GM10266 (cell line): ENCODE measurements around the gene RAPGEF1.

Source experiments
- DNase-seq: peaks from one replicate; pipeline ENCODE4 v3.0.0; 2012; ENCODE audit errors: extremely low spot score
- TF ChIP-seq, protein P1 (sequence below): IDR thresholded peaks from 2 replicates; pipeline ENCODE4 v1.5.1; 2012; ENCODE audit warnings: mild to moderate bottlenecking, low read depth; ENCODE audit not compliant: control insufficient read depth, insufficient read depth; ENCODE audit errors: missing control alignments

Gene RAPGEF1

DNA sequence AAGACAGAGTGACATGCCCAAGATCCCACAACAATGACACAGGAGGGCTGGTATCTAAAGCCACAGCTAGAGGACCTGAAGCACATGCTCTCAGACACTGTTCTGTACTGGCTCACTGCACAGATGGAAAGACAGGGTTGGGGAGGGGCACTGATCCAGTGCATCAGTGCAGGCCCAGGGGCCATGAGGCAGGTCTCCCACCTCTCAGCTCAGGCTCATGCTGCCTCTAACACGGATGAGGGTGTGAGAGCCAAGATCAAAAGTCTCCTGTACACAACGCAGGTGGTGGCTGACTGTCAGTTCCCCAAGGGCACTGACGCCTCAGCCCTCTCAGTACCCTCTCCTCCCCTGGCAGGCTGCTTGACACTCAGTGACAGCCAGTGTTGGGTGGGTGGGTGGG is 10.9 kb downstream of the RAPGEF1 start:
- no peak for DNase-seq
- TF ChIP-seq, protein P1, sequence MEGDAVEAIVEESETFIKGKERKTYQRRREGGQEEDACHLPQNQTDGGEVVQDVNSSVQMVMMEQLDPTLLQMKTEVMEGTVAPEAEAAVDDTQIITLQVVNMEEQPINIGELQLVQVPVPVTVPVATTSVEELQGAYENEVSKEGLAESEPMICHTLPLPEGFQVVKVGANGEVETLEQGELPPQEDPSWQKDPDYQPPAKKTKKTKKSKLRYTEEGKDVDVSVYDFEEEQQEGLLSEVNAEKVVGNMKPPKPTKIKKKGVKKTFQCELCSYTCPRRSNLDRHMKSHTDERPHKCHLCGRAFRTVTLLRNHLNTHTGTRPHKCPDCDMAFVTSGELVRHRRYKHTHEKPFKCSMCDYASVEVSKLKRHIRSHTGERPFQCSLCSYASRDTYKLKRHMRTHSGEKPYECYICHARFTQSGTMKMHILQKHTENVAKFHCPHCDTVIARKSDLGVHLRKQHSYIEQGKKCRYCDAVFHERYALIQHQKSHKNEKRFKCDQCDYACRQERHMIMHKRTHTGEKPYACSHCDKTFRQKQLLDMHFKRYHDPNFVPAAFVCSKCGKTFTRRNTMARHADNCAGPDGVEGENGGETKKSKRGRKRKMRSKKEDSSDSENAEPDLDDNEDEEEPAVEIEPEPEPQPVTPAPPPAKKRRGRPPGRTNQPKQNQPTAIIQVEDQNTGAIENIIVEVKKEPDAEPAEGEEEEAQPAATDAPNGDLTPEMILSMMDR: no peak

GRCh38 chr9:131728546-131728910 is 11.3 kb downstream of the RAPGEF1 start:
- TF ChIP-seq, protein P1: no peak
- no peak for DNase-seq

GRCh38 chr9:131727795-131728545 is 11.9 kb downstream of the RAPGEF1 start:
- no peak for DNase-seq
- TF ChIP-seq, protein P1: no peak

DNA sequence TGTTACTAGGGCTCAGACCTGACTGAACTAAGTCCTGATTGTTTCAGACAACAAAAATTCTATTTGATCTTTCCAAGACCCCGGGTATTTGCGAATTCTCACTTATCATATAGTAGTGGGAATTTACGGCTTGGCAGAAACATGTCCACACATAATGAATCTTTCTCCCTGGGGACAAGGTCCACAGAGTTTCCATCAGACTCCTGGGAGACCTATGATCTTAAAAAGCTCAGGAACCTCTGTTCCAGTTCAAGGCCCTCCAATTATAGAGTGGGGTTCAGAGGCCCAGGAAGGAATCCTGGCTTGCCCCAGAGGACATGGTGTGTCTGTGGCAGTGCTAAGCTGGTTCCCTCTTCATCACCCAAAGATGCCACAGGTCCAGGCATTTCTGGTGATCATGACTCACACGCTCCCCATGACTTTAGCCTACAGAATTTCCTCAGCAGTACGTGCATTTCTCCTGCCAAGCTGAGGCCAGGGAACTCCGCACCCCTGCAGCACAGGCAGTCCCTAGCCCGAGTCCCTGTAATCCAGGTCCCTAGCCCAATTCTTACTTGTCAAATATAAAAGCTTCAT is 12.6 kb downstream of the RAPGEF1 start:
- no peak for DNase-seq
- TF ChIP-seq, protein P1: no peak

DNA sequence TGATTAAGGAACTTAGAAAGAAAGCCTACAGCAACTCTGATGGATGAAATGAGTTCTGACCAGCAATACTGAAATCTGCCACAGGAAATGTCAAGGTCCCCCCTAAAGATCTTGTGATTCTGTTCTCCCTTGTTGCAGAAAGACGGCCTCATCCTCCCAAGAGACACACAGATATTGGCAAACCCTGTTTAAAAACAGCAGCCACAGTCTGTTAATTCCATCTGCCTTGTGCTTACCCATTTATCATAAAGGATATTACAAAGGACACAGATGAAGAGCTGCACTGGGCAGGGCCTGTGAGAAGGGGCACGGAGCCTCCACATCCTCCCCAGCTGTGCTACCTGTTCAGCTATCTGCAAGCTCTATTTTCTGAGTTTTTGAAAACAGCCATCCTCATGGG is 15.2 kb downstream of the RAPGEF1 start:
- TF ChIP-seq, protein P1: no peak

GRCh38 chr9:131723632-131724031 is 16.2 kb downstream of the RAPGEF1 start:
- TF ChIP-seq, protein P1: no peak
- no peak for DNase-seq

More for the DNA sequence above, 15.2 kb downstream of the RAPGEF1 start:
- DNase-seq: no peak

- DNase-seq: no peak
- TF ChIP-seq, protein P1: no peak
These were observed 17.6 kb downstream of the RAPGEF1 start for GRCh38 chr9:131722255-131722654.
